CD4-positive, alpha-beta memory T cell (primary cell): ENCODE measurements around the gene POLDIP2. TPM values are rescaled to one million over a fixed set of nuclear protein-coding genes. Genes with fewer than 3 reads are reported as not detected.
"Not testable (repeated sequence)": the region's sequence is repeated elsewhere in the genome, so short reads cannot be mapped to it uniquely, and the experiment has no call there.

Experiments used
- CTCF ChIA-PET: fragments of 350-600 bp; sonication (Branson Sonifier 250); formaldehyde crosslinking; loops from one replicate; lab custom pipeline; 2021; ENCODE audit warnings: inconsistent platforms; ENCODE audit not compliant: partially characterized antibody; lab: Charles Lee
- POLR2A ChIA-PET: fragments of 350-600 bp; sonication (Branson Sonifier 250); formaldehyde crosslinking; loops from one replicate; lab custom pipeline; 2021; ENCODE audit not compliant: partially characterized antibody; lab: Charles Lee
- DNase-seq, 5 donors: peaks; one replicate each; pipeline versions ENCODE4 v3.0.0 to v3.0.0-alpha.2; 2020 to 2022; ENCODE audit warnings: mixed read lengths in 1 of 5
- H3K27ac ChIP-seq: one replicate; pipeline ENCODE4 v1.7.0; 2013; ENCODE audit warnings: low read depth, low read length
- H3K27me3 ChIP-seq: 2 replicates; pipeline ENCODE4 v1.7.0; 2013; ENCODE audit warnings: mild to moderate bottlenecking, low read length, moderate library complexity; ENCODE audit not compliant: insufficient read depth
- H3K36me3 ChIP-seq: 2 replicates; pipeline ENCODE4 v1.7.0; 2013; ENCODE audit warnings: mild to moderate bottlenecking, low read length, moderate library complexity; ENCODE audit not compliant: insufficient read depth
- H3K4me1 ChIP-seq: 2 replicates; pipeline ENCODE4 v1.7.0; 2013; ENCODE audit warnings: mild to moderate bottlenecking, low read length, moderate library complexity; ENCODE audit not compliant: insufficient read depth
- H3K4me3 ChIP-seq, 2 donors: one replicate each; pipeline ENCODE4 v1.7.0; 2013; ENCODE audit warnings: low read length in 2 of 2, mild to moderate bottlenecking in 1 of 2
- H3K9me3 ChIP-seq, 2 donors: one replicate each; pipeline ENCODE4 v1.7.0; 2013; ENCODE audit warnings: low read length in 2 of 2, control low read depth in 1 of 2; ENCODE audit not compliant: control insufficient read depth in 1 of 2
- H3K27ac Mint-ChIP-seq, 7 donors: one replicate each; pipeline ENCODE4 v1.8.0; 2020 to 2021; ENCODE audit warnings: mixed read lengths in 7 of 7, mild to moderate bottlenecking in 6 of 7, inconsistent platforms in 3 of 7, moderate library complexity in 3 of 7
- H3K27me3 Mint-ChIP-seq, 2 donors: one replicate each; pipeline ENCODE4 v1.8.0; 2020 to 2021; ENCODE audit warnings: mixed read lengths in 2 of 2
- H3K36me3 Mint-ChIP-seq, 2 donors: one replicate each; pipeline ENCODE4 v1.8.0; 2020 to 2021; ENCODE audit warnings: mixed read lengths in 2 of 2, inconsistent platforms in 1 of 2, mild to moderate bottlenecking in 1 of 2
- H3K4me1 Mint-ChIP-seq, 4 donors: one replicate each; pipeline ENCODE4 v1.8.0; 2020 to 2021; ENCODE audit warnings: mixed read lengths in 4 of 4, mild to moderate bottlenecking in 1 of 4
- H3K4me3 Mint-ChIP-seq, 8 donors: one replicate each; pipeline ENCODE4 v1.8.0; 2020 to 2021; ENCODE audit warnings: mixed read lengths in 8 of 8, mild to moderate bottlenecking in 7 of 8, moderate library complexity in 6 of 8, inconsistent platforms in 3 of 8
- H3K9me3 Mint-ChIP-seq, 8 donors: one replicate each; pipeline ENCODE4 v1.8.0; 2020 to 2021; ENCODE audit warnings: mixed read lengths in 8 of 8, mild to moderate bottlenecking in 5 of 8, inconsistent platforms in 3 of 8, moderate library complexity in 1 of 8
- intact Hi-C: fragments of 100-400 bp; cut with micrococcal nuclease; formaldehyde crosslinking; loops from one replicate; pipeline ENCODE4 v1.15.1; 2023
- polyA plus RNA-seq, 2 donors: library from polyadenylated mRNA; unstranded; fragments of 300-500 nt; fragmentation: Illumina TruSeq; gene quantifications; one replicate each; pipeline ENCODE4 v1.2.3, GENCODE V29; 2021
- total RNA-seq, 2 experiments: library from RNA; stranded (reverse); gene quantifications; one replicate each; pipeline ENCODE4 v1.2.3, GENCODE V29; 2021

Gene POLDIP2
- total and polyA plus RNA-seq, 4 experiments from 2014 or later: 27.8 to 125 (median 48.3) TPM

DNA sequence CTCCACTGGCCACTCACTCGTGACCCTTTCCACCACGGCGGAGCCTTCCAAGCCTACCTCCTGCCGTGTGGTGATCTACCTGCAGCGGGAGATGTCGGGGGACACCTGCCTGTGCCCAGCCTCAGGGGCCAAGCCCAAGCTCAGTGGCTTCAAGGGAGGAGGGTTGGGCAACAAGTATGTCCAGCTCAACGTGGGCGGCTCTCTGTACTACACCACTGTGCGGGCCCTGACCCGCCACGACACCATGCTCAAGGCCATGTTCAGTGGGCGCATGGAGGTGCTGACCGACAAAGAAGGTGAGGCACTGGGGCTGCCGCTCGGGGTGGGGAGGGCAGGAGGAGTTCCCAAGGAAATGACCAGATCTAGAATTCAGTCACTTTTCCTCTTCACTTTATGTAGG is 17.9 kb downstream of the POLDIP2 start:
- peaks cover 48% of the 10 kb centered on the region for H3K36me3 ChIP-seq
- H3K27ac ChIP-seq: no peak overlapping the region
- Mint-ChIP-seq H3K4me1 (peaks cover 21 to 41% (median 28%) of the 10 kb centered on the region in 4 donors), H3K27me3 (no peaks in the 10 kb centered on the region), H3K4me3 (no peak overlapping the region), H3K36me3 (peaks cover 19 to 44% of the 10 kb centered on the region in 2 donors), H3K9me3 (no peaks in the 10 kb centered on the region), H3K27ac (peak overlapping the region in 1 of 7 donors; percentile 46)
- no peaks in the 10 kb centered on the region for H3K27me3 ChIP-seq
- H3K4me3 ChIP-seq: no peak overlapping the region
- intact Hi-C loops: no loop called here
- no peaks in the 10 kb centered on the region for H3K9me3 ChIP-seq
- no peak for DNase-seq
- peaks cover 21% of the 10 kb centered on the region for H3K4me1 ChIP-seq
- ChIA-PET POLR2A (no interaction called here), CTCF (no interaction called here)

GRCh38 chr17:28338769-28339212 is 18.5 kb downstream of the POLDIP2 start:
- peaks cover 42% of the 10 kb centered on the region for H3K36me3 ChIP-seq
- intact Hi-C loops, DNase-seq, H3K9me3 Mint-ChIP-seq, H3K4me3 ChIP-seq, H3K9me3 ChIP-seq, H3K27me3 ChIP-seq, POLR2A ChIA-PET, H3K27me3 Mint-ChIP-seq, H3K27ac ChIP-seq, H3K27ac Mint-ChIP-seq, CTCF ChIA-PET: not testable (repeated sequence)
- H3K4me1 Mint-ChIP-seq: peaks cover 27 to 48% (median 34%) of the 10 kb centered on the region in 4 donors
- peak overlapping the region in 1 of 8 donors; percentile 64 for H3K4me3 Mint-ChIP-seq
- H3K4me1 ChIP-seq: peaks cover 27% of the 10 kb centered on the region
- peaks cover 13 to 38% of the 10 kb centered on the region in 2 donors for H3K36me3 Mint-ChIP-seq

- H3K27ac Mint-ChIP-seq: peak overlapping the region in 3 of 7 donors; percentile 19 to 59 (median 48)
- Histone ChIP-seq H3K4me3 (no peak overlapping the region), H3K27ac (no peak overlapping the region), H3K36me3 (peaks cover 39% of the 10 kb centered on the region), H3K27me3 (no peaks in the 10 kb centered on the region), H3K9me3 (no peaks in the 10 kb centered on the region), H3K4me1 (peaks cover 30% of the 10 kb centered on the region)
- DNase-seq: no peak
- ChIA-PET CTCF (interaction anchor here (0.8 to 1.3 kb wide), 2 partner anchors 18 to 78 kb away, joined by 3 to 4 read pairs; partner anchors contain the start of gene POLDIP2), POLR2A (interaction anchor here (1.0 kb wide), 1 partner anchor 9 kb away, joined by 3 read pairs; no protein-coding TSS in a partner anchor)
- H3K4me1 Mint-ChIP-seq: peaks cover 27 to 53% (median 37%) of the 10 kb centered on the region in 4 donors
- H3K9me3 Mint-ChIP-seq: no peaks in the 10 kb centered on the region
- intact Hi-C loops: no loop called here
- H3K4me3 Mint-ChIP-seq: peak overlapping the region in 4 of 8 donors; percentile 29 to 95 (median 61)
- peaks cover 9 to 35% of the 10 kb centered on the region in 2 donors for H3K36me3 Mint-ChIP-seq
- H3K27me3 Mint-ChIP-seq: no peaks in the 10 kb centered on the region
These were observed 19.1 kb downstream of the POLDIP2 start for GRCh38 chr17:28338056-28338768.

DNA sequence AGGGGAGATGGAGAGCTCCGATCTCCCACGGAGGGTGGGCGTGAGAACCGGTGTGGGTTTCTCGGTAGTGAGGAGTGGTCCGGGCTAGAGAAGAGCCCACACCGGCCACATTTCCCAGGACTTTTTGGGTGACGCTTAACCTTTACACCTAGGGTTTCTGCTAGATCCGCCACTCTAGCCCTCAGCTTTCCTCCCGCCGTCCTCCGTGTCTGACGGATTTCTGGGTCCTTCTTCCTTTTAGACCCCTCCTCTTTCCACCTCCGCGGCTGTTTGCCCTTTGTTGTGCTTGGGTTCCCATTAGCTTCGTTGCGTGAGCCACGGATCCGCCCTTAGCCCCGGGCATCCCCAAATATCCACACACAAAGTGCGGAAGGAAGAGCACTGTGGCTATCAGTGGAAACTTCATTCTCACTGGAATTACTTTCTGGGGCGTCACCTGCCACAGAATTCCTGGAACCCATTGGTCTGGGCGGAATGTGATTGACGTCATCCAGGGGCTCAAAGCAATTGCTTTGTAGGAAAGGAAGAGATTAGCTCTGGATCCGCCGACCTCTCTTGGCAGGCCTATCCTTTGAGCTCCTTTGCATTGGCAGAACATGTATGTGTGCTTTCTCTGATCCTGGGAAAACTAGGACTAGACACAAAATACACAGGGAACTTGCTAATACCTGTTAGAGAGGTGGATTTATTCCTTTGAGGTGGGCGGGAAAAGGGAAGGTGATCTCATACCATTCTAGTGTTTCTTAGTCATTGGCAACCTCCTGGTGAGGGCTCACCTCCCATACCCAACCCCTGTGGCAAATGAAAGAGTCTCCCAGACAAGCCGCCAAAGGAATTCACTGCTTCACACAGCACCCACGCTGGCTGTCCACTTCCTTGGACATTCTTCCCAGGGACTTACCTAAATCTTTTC is 21.1 kb downstream of the POLDIP2 start:
- Histone ChIP-seq H3K27me3 (no peaks in the 10 kb centered on the region), H3K36me3 (peaks cover 20% of the 10 kb centered on the region), H3K4me3 (peak overlapping the region; percentile 38 to 86), H3K4me1 (peaks cover 30% of the 10 kb centered on the region), H3K27ac (peak overlapping the region; percentile 93), H3K9me3 (no peaks in the 10 kb centered on the region)
- Mint-ChIP-seq H3K4me1 (peaks cover 29 to 66% (median 42%) of the 10 kb centered on the region in 4 donors), H3K9me3 (no peaks in the 10 kb centered on the region), H3K27me3 (no peaks in the 10 kb centered on the region), H3K4me3 (peak overlapping the region; percentile 95 to 98 (median 97)), H3K27ac (peak overlapping the region; percentile 97 to 98 (median 97)), H3K36me3 (peaks cover 3 to 29% of the 10 kb centered on the region in 2 donors)
- POLR2A ChIA-PET: interaction anchor here (0.6 to 4.7 kb wide), 23 partner anchors 10 to 958 kb away, joined by 3 to 130 read pairs (median 4); partner anchors contain the start of genes LYRM9, NUFIP2, PHF12 and POLDIP2
- DNase-seq: peak in 2 of 5 donors; percentile 19 to 56
- CTCF ChIA-PET: interaction anchor here (1.0 to 2.0 kb wide), 10 partner anchors 10 to 529 kb away, joined by 3 to 17 read pairs (median 5); partner anchors contain the start of gene POLDIP2
- intact Hi-C loops: loop anchor here (1.0 kb wide), 4 partner anchors 17 to 85 kb away; partner anchors contain the start of genes POLDIP2, SARM1 and TMEM97

DNA sequence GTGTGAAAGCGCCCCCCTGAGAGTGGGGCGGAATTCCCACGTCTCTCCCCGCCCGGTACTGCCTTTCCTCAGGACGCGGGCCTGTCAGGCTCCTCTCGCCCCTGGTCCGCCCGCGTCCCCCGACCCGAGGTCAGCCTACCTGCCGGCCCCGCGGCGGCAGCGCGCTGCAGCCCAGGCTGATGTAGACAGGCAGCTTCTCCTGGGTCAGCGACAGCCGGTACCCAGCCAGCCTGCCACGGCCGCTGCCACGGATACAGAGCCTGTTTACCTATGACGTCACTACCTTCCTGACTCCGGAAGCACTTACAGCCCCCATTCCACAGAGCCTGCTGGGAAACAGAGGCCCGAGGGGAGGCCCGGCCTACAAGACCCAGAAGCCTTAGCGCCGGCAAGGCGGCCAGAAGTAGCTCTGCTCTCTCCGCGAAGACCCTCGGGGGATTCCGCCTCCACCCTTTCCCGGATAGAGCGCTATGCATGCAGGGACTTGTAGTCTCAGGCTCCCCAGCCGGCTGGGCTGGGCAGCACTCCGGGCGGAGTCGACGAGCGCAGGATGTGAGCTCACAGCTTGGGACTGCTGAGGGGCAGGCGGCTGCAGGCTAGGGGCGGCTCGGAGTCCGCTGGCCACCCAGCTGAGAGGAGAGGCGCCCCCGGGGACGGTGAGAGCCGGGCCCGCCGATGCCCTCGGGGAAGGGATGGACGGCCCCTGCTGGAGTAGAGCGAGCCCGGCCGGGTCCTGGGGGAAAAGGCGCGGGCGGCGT is 21.9 kb downstream of the POLDIP2 start, which contains the start of the genes IFT20 and TNFAIP1:
IFT20 (minus strand) TSS at position 272 of the 758 bp plus-strand sequence. CDS start 3,487 bp downstream, outside the sequence.
TNFAIP1 (plus strand) TSS at position 561 of the 758 bp plus-strand sequence. CDS start 3,761 bp downstream, outside the sequence.
- H3K36me3 Mint-ChIP-seq: peaks cover 3 to 30% of the 10 kb centered on the region in 2 donors
- peaks cover 29 to 66% (median 42%) of the 10 kb centered on the region in 4 donors for H3K4me1 Mint-ChIP-seq
- no peaks in the 10 kb centered on the region for H3K27me3 Mint-ChIP-seq
- ChIA-PET POLR2A (interaction anchor here (0.6 to 4.7 kb wide), 26 partner anchors 11 to 958 kb away, joined by 3 to 130 read pairs (median 4); partner anchors contain the start of genes BLTP2, LYRM9, NUFIP2 and PHF12), CTCF (interaction anchor here (0.8 to 2.0 kb wide), 12 partner anchors 9 to 529 kb away, joined by 3 to 17 read pairs (median 4); partner anchors contain the start of genes POLDIP2 and PROCA1)
- peaks cover 30% of the 10 kb centered on the region for H3K4me1 ChIP-seq
- H3K4me3 Mint-ChIP-seq: peak within 1 kb of the TSS; percentile 95 to 98 (median 97)
- DNase-seq: peak; percentile 96 to 100 (median 99)
- H3K9me3 Mint-ChIP-seq: no peaks in the 10 kb centered on the region
- peaks cover 12% of the 10 kb centered on the region for H3K36me3 ChIP-seq
- H3K27me3 ChIP-seq: no peaks in the 10 kb centered on the region
- peak within 1 kb of the TSS; percentile 97 to 98 (median 97) for H3K27ac Mint-ChIP-seq
- peak within 1 kb of the TSS; percentile 86 to 95 for H3K4me3 ChIP-seq
- H3K27ac ChIP-seq: peak within 1 kb of the TSS; percentile 93
- H3K9me3 ChIP-seq: no peaks in the 10 kb centered on the region
- intact Hi-C loops: loop anchor here (1.0 kb wide), 4 partner anchors 16 to 84 kb away; partner anchors contain the start of genes POLDIP2, SARM1 and TMEM97
